Superior temporal gyrus (tissue), 1 donor: ENCODE data around the gene GDPD1.
"Not testable (repeated sequence)": the region's sequence is repeated elsewhere in the genome, so short reads cannot be mapped to it uniquely, and the experiment has no call there.

Source experiments
- DNase-seq: peaks from one replicate; pipeline ENCODE4 v3.0.0-alpha.2; 2016; ENCODE audit errors: extremely low spot score

The GDPD1 gene

DNA sequence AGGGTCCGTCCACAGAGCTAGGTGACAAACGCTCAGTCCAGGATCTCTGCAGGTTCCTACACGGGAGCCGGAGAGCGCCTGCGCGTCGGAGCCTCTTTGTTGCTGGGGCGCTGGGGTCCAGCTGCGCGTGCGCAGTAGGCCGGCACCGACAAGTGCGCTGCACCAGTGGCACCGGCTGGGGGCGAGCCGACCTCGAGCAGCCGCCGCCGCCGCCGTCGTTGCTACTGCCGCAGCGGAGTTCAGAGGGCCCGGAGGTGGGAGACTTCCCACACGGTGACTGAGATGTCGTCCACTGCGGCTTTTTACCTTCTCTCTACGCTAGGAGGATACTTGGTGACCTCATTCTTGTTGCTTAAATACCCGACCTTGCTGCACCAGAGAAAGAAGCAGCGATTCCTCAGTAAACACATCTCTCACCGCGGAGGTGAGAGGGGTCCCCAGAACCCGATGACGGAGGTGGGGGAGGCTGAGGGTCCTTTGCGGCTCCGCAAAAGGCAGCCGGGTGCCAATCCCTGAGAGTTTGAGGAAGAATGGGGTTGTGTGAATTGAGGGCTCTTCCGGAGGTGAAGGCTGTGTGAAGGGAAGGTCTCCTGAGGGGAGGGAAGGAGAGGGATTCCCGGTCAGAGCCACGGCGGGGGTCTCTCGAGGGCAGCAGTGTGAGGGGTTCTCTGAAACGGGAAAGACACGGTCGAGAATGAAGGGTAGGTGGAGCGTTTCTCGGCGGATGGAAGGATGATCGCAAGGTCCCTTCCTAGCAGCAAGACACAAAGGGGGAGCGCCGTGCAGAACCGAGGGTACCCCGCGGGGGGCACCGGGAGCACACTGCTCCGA is at the start of gene GDPD1:
TSS of gene GDPD1 (plus strand) at position 184 of the 831 bp plus-strand sequence. CDS start at position 283, 99 bp downstream.
- peak; percentile 97 for DNase-seq

DNA sequence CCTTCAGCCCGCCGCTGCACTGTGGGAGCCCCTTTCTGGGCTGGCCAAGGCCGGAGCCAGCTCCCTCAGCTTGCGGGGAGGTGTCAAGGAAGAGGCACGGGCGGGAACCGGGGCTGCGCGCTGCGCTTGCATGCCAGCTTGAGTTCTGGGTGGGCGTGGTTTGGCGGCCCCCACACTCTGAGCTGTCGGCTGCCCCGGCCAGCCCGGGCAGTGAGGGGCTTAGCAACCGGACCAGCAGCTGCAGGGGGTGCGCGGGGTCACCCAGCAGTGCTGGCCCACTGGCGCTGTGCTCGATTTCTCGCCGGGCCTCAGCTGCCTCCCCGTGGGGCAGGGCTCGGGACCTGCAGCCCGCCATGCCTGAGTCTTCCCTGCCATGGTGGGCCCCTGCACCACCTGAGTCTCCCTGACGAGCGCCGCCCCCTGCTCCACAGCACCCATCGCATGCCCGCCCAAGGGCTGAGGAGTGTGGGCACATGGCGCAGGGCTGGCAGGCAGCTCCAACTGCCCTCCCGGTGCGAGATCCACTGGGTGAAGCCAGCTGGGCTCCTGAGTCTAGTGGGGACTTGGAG is 47.8 kb upstream of the GDPD1 start:
- no peak for DNase-seq

DNA sequence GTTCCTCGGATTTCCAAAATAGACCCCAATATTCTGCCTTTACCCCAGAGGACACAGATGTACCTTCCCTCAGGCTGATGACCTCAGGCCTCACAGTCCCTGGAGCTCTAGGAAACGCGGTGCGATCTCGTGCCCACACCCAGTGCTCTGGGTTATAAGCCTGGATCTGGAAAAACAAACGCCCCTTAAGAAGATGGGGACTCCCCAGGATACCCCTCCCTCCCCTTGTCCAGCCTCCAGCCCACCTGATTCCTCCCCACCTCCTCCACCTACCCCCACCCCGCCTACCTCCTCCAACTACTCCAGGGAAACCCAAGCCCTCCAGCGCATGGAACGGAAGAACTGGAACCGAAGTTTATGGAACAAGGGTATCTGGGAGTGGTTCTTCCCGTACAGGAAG is 45.6 kb upstream of the GDPD1 start:
- DNase-seq: no peak

DNA sequence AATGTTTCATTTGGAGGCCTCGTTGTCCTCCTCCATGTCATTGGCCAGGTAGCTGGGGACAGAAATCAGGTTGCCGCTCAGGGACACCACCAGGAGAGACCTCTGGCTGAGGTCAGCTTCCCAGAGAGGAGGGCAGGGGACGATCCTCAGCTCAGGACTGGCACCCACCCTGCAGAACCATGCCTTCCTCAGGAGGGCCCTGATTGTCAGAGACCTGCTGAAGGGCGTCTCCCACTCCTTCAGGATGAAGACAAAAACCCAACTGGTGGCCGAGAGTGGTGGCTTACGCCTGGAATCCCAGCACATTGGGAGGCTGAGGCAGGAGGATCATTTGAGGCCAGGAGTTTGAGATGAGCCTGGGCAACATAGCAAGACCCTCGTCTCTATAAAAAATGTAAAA is 45.2 kb upstream of the GDPD1 start:
- DNase-seq: no peak

DNA sequence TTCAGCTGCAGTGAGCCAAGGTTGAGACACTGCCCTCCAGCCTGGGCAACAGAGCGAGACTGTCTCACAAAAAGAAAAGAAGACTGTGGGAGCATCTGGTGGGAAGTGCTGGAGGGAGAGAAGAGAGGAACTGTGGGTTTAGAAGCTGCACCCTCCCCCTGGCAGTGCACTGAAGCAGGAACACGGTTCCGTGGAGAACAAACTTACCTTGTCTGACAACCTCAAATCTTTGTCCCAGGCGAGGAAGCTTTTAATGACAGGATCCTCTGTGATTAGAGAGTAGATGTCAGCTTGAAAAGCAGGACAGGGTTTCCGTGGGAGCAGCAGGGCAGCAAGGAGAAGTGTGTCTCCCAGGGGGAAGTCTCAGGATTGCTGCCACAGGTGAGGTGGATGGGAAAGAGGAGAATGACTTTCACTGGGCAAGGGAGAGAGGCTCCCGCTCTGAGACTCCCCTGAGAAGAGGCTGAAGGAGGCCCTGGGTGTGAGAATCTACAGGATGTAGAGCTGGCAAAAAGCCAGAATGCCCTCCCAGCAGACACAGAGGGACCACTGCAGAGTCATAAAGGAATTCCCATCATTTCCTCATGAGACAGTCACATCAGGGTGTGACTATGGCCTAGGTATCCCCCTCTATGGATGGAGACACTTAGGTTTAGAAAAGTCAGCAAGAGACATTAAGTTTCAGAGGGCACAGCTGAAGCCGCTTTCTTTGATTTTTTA is 41.9 kb upstream of the GDPD1 start:
- no peak for DNase-seq

DNA sequence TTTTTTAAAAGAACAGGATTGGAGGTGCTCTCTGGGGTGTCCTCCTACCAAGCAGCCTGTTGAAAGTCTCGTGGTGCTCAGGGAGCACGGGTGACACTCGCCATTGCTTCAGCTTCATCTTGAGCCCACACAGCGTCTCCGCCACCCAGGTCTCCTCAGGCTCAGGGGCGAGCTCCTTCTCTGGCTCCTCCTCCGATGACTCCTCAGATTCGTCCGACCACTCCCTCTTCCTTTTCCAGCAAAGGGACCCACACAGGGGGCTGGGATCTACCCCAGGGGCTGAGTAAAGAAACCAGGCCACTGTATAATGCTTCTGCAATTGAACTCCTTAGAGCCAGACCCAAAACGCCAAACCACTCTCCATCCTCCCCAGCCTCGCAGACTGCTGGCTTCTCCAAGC is 40.7 kb upstream of the GDPD1 start:
- not testable (repeated sequence) for DNase-seq

DNA sequence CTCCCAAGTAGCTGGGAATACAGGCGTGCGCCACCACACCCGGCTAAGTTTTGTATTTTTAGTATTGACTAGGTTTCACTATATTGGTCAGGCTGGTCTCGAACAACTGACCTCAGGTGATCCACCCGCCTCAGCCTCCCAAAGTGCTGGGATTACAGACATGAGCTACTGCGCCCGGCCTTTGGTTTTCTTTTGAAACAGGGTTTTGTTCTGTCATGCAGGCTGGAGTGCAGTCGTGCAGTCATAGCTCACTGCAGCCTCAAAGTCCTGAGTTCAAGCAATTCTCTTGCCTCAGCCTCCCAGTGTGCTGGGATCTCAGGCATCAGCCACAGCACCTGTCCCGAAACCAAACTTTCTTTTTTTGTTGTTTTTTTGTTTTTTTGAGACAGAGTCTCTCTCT is 39.7 kb upstream of the GDPD1 start:
- no peak for DNase-seq

DNA sequence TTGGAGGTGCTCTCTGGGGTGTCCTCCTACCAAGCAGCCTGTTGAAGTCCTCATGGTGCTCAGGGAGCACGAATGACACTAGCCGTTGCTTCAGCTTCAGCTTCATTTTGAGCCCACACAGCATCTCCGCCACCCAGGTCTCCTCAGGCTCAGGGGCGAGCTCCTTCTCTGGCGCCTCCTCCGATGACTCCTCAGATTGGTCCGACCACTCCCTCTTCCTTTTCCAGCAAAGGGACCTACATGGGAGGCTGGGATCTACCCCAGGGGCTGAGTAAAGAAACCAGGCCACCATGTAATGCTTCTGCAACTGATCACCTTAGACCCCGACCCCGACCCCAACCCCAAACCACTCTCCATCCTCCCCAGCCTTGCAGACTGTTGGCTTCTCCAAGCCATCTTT is 38.8 kb upstream of the GDPD1 start:
- DNase-seq: no peak

DNA sequence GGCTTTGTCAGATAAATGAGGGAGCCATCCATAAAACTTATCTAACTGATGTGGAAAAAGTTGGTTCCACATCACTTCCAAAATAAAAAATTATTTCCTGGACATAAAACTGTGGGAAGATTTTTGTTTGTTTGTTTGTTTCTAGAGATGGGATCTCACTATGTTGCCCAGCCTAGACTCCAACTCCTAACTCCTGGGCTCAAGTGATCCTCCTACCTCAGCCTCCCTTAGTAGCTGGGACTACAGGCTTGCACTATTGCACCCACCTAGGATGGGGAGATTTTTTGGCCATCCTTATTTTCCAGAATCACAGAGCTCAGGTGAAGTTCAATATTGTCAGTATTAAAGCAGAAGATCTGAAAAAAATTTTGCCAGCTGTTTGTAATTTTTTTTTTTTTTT is 34.3 kb upstream of the GDPD1 start:
- no peak for DNase-seq

DNA sequence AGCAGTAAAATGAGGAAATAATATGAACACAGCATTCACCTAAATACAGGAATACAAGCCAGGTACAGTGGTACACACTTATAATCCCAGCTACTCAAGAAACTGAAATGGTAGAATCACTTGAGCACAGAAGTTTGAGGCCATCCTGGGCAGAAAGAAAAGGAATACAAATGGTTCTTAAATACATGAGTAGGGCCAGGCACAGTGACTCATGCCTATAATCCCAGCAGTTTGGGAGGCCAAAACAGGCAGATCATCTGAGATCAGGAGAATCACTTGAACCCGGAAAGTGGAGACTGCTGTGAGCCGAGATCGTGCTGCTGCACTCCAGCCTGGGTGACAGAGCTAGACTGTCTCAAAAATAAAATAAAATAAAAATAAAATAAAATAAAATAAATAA is 33.5 kb upstream of the GDPD1 start:
- no peak for DNase-seq

DNA sequence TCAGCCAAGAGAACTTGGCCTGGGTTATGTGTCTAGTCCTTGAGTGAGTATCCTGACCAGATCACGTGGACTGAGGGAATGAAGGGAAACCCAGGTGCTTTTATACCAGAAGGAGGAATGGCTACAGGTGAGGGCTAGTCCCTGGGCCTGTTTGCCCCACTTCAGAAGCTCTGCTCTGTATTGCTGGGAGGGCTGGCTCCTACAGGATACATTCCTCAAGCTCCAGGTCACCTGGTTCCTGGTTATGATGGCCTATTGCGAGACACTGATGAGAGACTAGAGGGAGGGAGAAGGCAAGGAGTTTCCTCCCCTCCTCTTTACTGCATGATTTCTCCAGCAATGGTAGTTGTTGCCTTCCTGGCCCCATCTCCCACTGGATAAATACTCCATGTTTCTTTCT is 29.5 kb upstream of the GDPD1 start:
- DNase-seq: no peak

DNA sequence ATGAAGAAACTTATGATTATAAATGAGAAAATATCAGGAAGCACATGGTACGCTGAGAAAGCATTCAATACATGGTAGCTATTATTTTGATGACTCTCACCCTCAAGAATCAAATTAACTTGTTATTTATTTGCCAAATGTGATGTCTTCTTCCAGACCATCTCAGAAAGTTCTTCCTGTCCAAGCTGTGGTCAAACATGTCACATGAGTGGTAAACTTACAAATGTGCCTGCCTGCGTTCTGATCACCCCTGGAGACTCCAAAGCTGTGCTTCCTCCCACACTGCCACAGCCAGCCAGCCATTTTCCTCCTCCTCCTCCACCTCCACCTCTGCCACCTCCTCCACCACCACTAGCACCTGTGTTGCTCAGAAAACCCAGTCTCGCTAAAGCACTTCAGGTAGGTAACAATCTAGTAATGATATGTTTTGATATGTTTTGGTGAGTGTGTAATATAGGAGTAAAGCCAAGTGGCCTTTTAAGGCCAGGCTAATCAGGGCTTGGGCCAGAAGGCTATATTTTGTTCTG is 26.9 kb upstream of the GDPD1 start:
- no peak for DNase-seq

DNA sequence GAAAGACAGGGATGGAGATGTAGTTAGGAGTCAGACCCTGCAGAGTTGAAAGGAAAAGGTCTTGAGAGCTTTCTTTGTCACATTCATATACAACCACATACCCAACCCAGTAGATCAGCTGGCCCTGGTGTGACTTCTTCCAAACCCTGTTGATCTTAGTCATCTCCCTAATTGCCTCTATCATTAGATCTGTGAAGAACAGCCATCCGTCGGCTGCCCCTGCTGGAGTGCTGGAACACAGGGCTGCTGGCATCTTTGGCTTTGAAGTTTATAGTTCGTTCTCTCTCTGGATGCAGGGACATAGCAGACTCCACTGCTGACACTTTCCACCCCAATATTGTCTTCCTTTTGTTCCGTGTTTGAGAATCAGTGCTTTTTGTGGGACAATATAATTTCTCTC is 20.9 kb upstream of the GDPD1 start:
- DNase-seq: no peak

DNA sequence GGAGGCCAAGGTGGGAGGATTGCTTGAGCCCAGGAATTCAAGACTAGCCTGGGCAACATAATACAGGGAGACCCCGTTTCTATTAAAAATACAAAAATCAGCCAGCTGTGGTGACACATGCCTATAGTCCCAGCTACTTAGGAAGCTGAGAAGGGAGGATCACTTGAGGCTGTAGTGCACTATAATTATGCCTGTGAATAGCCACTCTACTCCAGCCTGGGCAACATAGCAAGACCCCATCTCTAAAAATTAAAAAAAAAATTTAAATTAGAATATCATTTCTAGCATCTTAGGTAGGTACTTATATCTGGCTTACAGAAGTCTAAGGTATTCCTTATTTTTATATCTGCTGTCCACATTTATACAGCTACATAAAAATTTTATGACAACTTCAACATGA is 18.0 kb upstream of the GDPD1 start:
- DNase-seq: no peak

DNA sequence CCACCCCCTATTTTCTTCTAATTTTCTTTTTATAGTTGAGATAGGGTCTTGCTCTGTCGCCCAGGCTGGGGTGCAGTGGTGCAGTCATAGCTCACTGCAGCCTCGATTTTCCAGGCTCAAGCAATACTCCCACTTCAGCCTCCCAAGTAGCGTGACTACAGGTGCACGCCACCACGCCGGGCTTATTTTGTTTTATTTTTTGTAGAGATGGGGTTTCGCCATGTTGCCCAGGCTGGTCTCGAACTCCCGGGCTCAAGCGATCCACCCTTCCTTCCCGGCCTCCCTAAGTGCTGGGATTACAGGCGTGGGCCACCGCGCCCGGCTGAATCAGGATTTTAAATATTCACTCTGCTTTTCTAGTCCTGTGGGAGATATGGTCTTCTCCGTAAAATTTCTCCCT is 941 bp upstream of the GDPD1 start:
- DNase-seq: no peak

DNA sequence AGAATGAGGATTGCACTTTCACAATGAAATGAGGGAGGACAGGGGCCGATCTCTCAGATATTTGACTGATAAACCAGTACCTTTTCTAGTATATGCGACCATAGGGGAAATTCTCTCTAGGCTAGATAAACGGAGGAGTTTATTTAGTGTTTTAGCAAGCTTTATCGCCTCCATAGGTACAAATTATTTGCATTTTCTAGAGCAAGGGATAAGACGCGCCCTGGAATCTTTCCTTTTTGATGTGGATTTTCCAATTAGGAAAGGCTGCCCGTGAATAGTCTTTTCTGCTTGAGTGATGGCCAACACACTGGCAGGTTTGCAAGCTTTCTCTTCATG is 351 bp upstream of the GDPD1 start:
- no peak for DNase-seq

DNA sequence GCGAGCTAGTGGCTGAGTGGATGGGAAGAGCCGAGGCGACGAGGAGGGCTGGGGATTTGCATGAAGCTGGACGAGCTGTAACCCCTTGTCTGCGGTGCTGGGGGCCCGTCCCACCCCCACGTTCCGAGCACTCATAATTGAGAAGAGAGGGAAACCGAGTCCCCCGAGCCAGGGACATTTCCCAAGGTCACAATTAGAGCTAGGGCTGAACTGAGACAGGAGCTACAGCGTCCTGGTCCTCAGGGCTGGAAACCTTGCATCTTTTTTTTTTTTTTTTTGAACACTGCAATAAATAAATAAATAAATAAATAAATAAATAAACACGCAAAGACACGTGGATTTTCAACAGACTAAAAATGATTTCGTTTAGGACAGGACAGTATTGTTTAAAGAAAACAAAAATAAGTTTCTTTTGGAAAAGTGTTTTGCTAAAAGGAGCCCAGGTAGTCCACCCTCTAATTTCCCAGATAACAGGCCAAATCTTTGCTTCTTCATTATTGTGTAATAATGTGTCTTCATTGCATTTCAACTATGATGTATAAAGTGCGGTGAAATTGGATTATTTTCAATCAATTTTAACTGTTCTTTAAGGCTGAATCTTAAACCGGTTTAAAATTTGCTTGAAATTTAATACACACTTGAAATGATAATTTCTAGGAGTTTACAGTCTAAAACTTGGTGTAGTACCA is 992 bp downstream of the GDPD1 start:
- peak; percentile 49 for DNase-seq

DNA sequence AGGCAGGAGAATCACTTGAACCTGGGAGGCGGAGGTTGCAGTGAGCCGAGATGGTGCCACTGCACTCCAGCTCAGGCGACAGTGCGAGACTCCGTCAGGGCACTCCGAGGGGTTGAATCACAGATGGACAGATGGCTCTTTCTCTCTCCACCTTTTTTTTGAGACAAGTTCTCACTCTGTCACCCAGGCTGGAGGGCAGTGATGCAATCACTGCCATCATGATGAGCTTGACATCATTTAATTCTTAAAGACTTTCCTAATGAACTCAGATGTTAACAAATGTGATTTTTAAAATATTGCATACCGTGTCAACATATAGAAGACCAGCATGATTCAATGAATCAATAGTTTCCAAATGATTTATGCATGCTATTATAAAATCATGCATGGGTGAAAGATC is 3.5 kb downstream of the GDPD1 start:
- DNase-seq: no peak

DNA sequence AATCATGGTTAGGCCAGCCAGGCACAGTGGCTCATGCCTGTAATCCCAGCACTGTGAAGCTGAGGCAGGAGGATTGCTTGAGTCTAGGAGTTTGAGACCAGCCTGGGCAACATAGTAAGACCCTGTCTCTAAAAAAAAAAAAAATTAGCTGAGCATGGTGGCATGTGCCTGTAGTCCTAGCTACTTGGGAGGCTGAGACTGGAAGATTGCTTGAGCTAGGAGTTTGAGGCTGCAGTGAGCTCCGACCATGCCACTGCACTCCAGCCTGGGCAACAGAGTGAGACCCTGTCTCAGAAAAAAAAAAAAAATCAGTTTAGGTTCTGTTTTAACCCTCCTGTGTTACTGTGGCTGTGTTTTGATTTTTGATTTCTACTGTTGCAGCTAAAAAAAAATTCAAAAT is 8.3 kb downstream of the GDPD1 start:
- not testable (repeated sequence) for DNase-seq

DNA sequence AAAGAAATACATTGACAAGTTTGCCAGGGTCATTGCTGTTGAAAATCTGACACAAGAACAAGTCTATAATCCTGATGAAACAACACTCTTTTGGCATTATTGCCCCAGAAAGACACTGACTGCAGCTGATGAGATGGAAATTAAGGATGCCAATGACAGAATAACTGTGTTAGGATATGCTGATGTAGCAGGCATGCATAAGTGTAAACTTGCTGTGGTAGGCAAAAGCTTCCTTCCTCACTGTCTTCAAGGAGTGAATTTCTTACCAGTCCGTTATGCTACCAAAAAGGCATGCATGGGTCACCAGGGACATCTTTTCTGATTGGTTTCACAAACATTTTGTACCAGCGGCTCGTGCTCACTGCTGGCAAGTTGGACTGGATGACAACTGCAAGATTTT is 10.5 kb downstream of the GDPD1 start:
- DNase-seq: no peak

DNA sequence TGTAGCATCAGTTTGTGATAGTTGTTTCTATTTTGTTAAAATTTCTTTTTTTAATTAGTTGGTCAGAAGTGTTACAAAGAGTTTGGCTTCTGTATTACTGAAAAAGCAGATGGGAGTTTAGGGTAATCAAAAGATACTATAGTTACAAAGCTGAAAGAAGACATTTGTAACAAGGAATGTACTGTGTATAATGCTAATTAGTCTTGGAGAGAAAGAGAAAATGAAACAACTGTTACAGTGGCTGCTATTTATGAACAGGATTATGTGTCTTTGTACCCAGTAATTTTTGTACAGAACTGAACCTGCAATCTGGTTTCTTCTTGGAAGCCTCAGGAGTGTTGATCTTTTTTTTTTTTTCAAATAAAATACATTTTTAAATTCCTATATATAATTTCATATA is 14.3 kb downstream of the GDPD1 start:
- peak; percentile 87 for DNase-seq

DNA sequence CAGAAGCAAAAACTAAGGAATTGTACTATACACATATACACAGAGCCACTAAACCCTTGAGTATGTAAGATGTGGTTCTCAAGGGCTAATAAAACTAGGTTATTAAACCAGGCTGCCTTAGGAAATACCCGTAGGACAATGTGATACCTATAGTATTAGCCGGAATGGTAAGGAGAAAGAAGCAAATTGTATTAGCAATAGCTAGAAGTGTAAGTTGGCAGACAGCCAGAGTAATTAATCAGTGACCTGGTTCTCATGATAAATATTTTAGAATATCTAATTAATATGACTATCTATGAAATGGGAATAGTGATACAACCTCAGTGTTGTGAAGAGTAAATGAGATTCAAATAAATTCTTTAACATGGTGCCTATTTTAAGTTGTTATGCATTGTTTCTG is 18.6 kb downstream of the GDPD1 start:
- DNase-seq: peak; percentile 29
